Heart left ventricle (tissue), 13 donors: ENCODE measurements around the gene FAM219B.
A peak's percentile ranks its signal among the peaks of the same experiment; 100 is the strongest.

Experiments used
- CTCF ChIP-seq, 12 donors: fragments of 200-600 bp; sonication (generic) in 4 of 12; IDR thresholded peaks; one replicate each; pipeline versions ENCODE4 v1.5.0 to v1.8.0; 2018 to 2022; ENCODE audit warnings: antibody characterized with exemption in 12 of 12, mild to moderate bottlenecking in 5 of 12
- POLR2A ChIP-seq, 2 donors: fragments of 450-650 bp; IDR thresholded peaks; one replicate each; pipeline ENCODE4 v1.6.1; 2017; ENCODE audit warnings: antibody characterized with exemption in 2 of 2, mild to moderate bottlenecking in 2 of 2, moderate library complexity in 2 of 2
- donor health status: ischemic (EF 13 %, LVEDD 7.1; RV severe dilation, severe dysfunction).
- donor health status: DM: no; HTN: yes; CAD: no.
- donor health status: DM: no; HTN: no; CAD: no.
- donor health status: ischemic (EF 25% LVEDD 6.9; RV normal size, moderate dysfunction).
- donor health status: ischemic (EF 25% LVEDD 5.7; RV mildly dilated, moderate dysfunction).
- donor health status: ischemic (EF 35%, LVEDD 5.7; RV mildly dilated, moderate dysfunction).
- donor health status: nonischemic (EF 11% LVEDD 7.7; RV severe dilation, severe dysfunction).
- donor health status: DM: yes; HTN: yes; CAD: no.
- donor health status: PGD.
- donor health status: ischemic (EF 29% LVEDD 5.4; RV normal size, mild dysfunction).
- donor health status: nonischemic (EF 23%, LVEDD 6.1; RV moderate dilation, normal function).

DNA sequence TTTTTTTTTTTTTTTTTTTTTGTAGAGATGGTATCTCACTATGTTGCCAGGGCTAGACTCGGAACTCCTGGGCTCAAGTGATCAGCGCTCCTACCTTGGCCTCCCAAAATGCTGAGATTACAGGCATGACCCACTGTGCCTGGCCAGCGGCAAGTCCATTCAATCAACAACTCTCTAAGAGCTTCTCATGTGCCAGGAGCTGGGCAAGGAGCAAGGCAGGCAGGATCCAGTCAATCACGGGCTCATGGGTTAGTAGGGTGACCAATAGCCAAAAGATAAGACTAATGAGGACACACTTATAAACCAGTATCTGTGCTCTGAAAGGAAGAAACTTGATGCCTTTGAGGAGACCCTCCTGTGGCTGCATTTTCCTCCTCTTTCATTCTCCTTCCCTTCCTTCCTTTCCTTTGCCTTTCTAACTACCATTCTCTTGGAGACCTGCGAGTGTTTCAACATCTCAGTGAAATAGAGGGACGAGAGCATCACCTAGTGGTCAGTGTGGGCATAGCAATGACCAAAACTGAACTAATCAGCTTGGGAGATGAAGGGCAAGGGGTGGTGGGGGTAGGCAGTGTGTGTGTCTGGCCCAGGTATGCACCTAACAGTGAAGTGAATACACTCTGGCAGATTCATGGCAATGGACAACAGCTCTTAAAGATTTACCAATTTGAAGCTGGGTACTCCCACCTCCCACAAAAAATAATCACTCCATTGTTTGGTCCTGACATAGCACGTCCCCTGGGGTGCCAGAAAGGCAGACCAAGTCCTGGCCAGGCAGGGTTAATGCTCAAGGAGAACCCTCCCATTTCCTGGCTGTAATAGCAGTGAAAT is 43.6 kb upstream of the FAM219B start:
- TF ChIP-seq POLR2A (IDR thresholded peaks at IDR 0.05) (no peak), CTCF (IDR thresholded peaks at IDR 0.05) (peak; percentile 92 to 98 (median 95))
